NK-92 (cell line): Measurements from ENCODE around the gene LRRC1.

ENCODE experiments used
- DNase-seq: peaks from one replicate; lab custom pipeline; 2025; ENCODE audit not compliant: unreplicated experiment; lab: John Stamatoyannopoulos, UW

Gene LRRC1

GRCh38 chr6:53878808-53879207, 84.0 kb downstream of the LRRC1 start:
- no peak for DNase-seq

GRCh38 chr6:53879608-53880007, 84.8 kb downstream of the LRRC1 start:
- no peak for DNase-seq

GRCh38 chr6:53887316-53887715, 92.5 kb downstream of the LRRC1 start:
- DNase-seq, result no peak

GRCh38 chr6:53888931-53889330, 94.1 kb downstream of the LRRC1 start:
- no peak for DNase-seq

GRCh38 chr6:53889365-53889764, 94.6 kb downstream of the LRRC1 start:
- no peak for DNase-seq

GRCh38 chr6:53892707-53893106, 97.9 kb downstream of the LRRC1 start:
- DNase-seq, result no peak

- DNase-seq, result no peak
These were observed 99.3 kb downstream of the LRRC1 start for GRCh38 chr6:53894091-53894490.

GRCh38 chr6:53896196-53896595, 101.4 kb downstream of the LRRC1 start:
- DNase-seq, result no peak

GRCh38 chr6:53898026-53898795, 103.4 kb downstream of the LRRC1 start:
- DNase-seq, result no peak

GRCh38 chr6:53899512-53899911, 104.7 kb downstream of the LRRC1 start:
- no peak for DNase-seq

GRCh38 chr6:53903357-53903756, 108.6 kb downstream of the LRRC1 start:
- no peak for DNase-seq

GRCh38 chr6:53906103-53906502, 111.3 kb downstream of the LRRC1 start:
- DNase-seq, result no peak

GRCh38 chr6:53906842-53907241, 112.0 kb downstream of the LRRC1 start:
- no peak for DNase-seq

- no peak for DNase-seq
These were observed 116.0 kb downstream of the LRRC1 start for GRCh38 chr6:53910834-53911233.

- DNase-seq, result no peak
These were observed 117.9 kb downstream of the LRRC1 start for GRCh38 chr6:53912661-53913060.

GRCh38 chr6:53913286-53913685, 118.5 kb downstream of the LRRC1 start:
- no peak for DNase-seq

- DNase-seq, result no peak
These were observed 120.4 kb downstream of the LRRC1 start for GRCh38 chr6:53915026-53915691.

GRCh38 chr6:53916804-53917463, 122.1 kb downstream of the LRRC1 start:
- no peak for DNase-seq

GRCh38 chr6:53917464-53917842, 122.6 kb downstream of the LRRC1 start:
- DNase-seq, result no peak

GRCh38 chr6:53918854-53919510, 124.2 kb downstream of the LRRC1 start:
- no peak for DNase-seq

- no peak for DNase-seq
These were observed 125.1 kb downstream of the LRRC1 start for GRCh38 chr6:53919881-53920360.
